Spleen (tissue), 7 donors: ENCODE measurements around the gene LYRM2.

Experiments used
- CTCF ChIP-seq, 11 experiments: fragments of 200-600 bp in 7 of 11; fragments of 450-650 bp in 4 of 11; sonication (generic) in 4 of 11; IDR thresholded peaks in 8 of 11; conservative IDR thresholded peaks in 3 of 11; 1 replicate in 7 of 11; 2 replicates in 4 of 11; pipeline versions ENCODE4 v1.4.0 to v1.8.0; 2016 to 2021; ENCODE audit warnings: antibody characterized with exemption in 11 of 11, inconsistent platforms in 4 of 11, mild to moderate bottlenecking in 1 of 11
- POLR2A ChIP-seq, 3 donors: fragments of 450-650 bp; IDR thresholded peaks; one replicate each; pipeline ENCODE4 v1.5.1; 2017; ENCODE audit warnings: antibody characterized with exemption in 3 of 3, mild to moderate bottlenecking in 1 of 3
- donor health status: DM: no; HTN: no; CAD: no; lungs with moderate emphysema.
- donor health status: DM: no; HTN: no; CAD: no.
- donor health status: DM: no; HTN: no; CAD: no.

GRCh38 chr6:89675949-89676748 lies 37.6 kb upstream of the LYRM2 start:
- TF ChIP-seq CTCF (IDR thresholded peaks at IDR 0.05 in 8 of 11, conservative IDR thresholded peaks at IDR 0.05 in 3 of 11) (no peak), POLR2A (IDR thresholded peaks at IDR 0.05) (no peak)
